H9 (cell line): ENCODE data around the gene ZNF37A. TPM values are rescaled to one million over a fixed set of nuclear protein-coding genes. Genes with fewer than 3 reads are reported as not detected.

Experiments used
- DNase-seq: peaks from one replicate; pipeline ENCODE4 v3.0.0-alpha.2; 2017
- H2AFZ ChIP-seq: one replicate; pipeline ENCODE4 v1.6.1; 2013; ENCODE audit warnings: mild to moderate bottlenecking, low read length, control low read depth, moderate library complexity
- H2AK5ac ChIP-seq: 2 replicates; pipeline ENCODE4 v1.6.1; 2013; ENCODE audit warnings: low read length, control low read depth, mixed read lengths; ENCODE audit not compliant: insufficient read length
- H2BK120ac ChIP-seq: one replicate; pipeline ENCODE4 v1.6.1; 2013; ENCODE audit warnings: low read depth, mild to moderate bottlenecking, low read length, control low read depth, inconsistent platforms; ENCODE audit not compliant: poor library complexity, severe bottlenecking
- H2BK12ac ChIP-seq: 2 replicates; pipeline ENCODE4 v1.6.1; 2013; ENCODE audit warnings: low read length, control low read depth, mixed read lengths, low read depth; ENCODE audit not compliant: insufficient read length
- H2BK15ac ChIP-seq: 2 replicates; pipeline ENCODE4 v1.6.1; 2013; ENCODE audit warnings: low read depth, low read length, control low read depth
- H2BK20ac ChIP-seq: one replicate; pipeline ENCODE4 v1.6.1; 2013; ENCODE audit warnings: low read depth, mild to moderate bottlenecking, low read length, control low read depth, inconsistent platforms; ENCODE audit not compliant: poor library complexity, severe bottlenecking
- H2BK5ac ChIP-seq: 2 replicates; pipeline ENCODE4 v1.6.1; 2013; ENCODE audit warnings: low read length, control low read depth, mixed read lengths; ENCODE audit not compliant: insufficient read length
- H3K14ac ChIP-seq: 2 replicates; pipeline ENCODE4 v1.6.1; 2013; ENCODE audit warnings: low read length, control low read depth; ENCODE audit not compliant: insufficient read depth
- H3K18ac ChIP-seq: 2 replicates; pipeline ENCODE4 v1.6.1; 2013; ENCODE audit warnings: low read depth, mild to moderate bottlenecking, mixed read lengths, low read length, control low read depth; ENCODE audit not compliant: insufficient read length
- H3K23ac ChIP-seq: 2 replicates; pipeline ENCODE4 v1.6.1; 2013; ENCODE audit warnings: low read length, control low read depth, mixed read lengths, low read depth; ENCODE audit not compliant: insufficient read length
- H3K23me2 ChIP-seq: 2 replicates; pipeline ENCODE4 v1.6.1; 2013; ENCODE audit warnings: low read depth, mild to moderate bottlenecking, mixed read lengths, low read length, control low read depth; ENCODE audit not compliant: insufficient read length, poor library complexity, severe bottlenecking
- H3K27ac ChIP-seq: 2 replicates; pipeline ENCODE4 v1.5.1; 2013; ENCODE audit warnings: low read length, control low read depth, mixed read lengths, low read depth; ENCODE audit not compliant: insufficient read length
- H3K27me3 ChIP-seq: 2 replicates; pipeline ENCODE4 v1.6.1; 2013; ENCODE audit warnings: low read length, control low read depth, inconsistent platforms; ENCODE audit not compliant: insufficient read depth
- H3K4ac ChIP-seq: 2 replicates; pipeline ENCODE4 v1.6.1; 2013; ENCODE audit warnings: low read depth, mild to moderate bottlenecking, control low read depth, inconsistent platforms, low read length, moderate library complexity
- H3K4me1 ChIP-seq: 2 replicates; pipeline ENCODE4 v1.6.1; 2013; ENCODE audit warnings: low read length, control low read depth, inconsistent platforms; ENCODE audit not compliant: insufficient read depth
- H3K4me2 ChIP-seq: 2 replicates; pipeline ENCODE4 v1.6.1; 2013; ENCODE audit warnings: low read length, control low read depth, mixed read lengths; ENCODE audit not compliant: insufficient read length, insufficient read depth
- H3K56ac ChIP-seq: 2 replicates; pipeline ENCODE4 v1.6.1; 2013; ENCODE audit warnings: low read depth, mild to moderate bottlenecking, mixed read lengths, low read length, control low read depth; ENCODE audit not compliant: insufficient read length
- H3K79me1 ChIP-seq: 2 replicates; pipeline ENCODE4 v1.6.1; 2013; ENCODE audit warnings: low read depth, mild to moderate bottlenecking, moderate library complexity, low read length, control low read depth, inconsistent platforms; ENCODE audit not compliant: insufficient read depth, poor library complexity, severe bottlenecking
- H3K79me2 ChIP-seq: 2 replicates; pipeline ENCODE4 v1.6.1; 2013; ENCODE audit warnings: low read length, control low read depth, inconsistent platforms; ENCODE audit not compliant: insufficient read depth
- H3K9ac ChIP-seq: 2 replicates; pipeline ENCODE4 v1.6.1; 2013; ENCODE audit warnings: low read length, control low read depth, mixed read lengths; ENCODE audit not compliant: insufficient read length; ENCODE audit errors: extremely low read depth
- H3K9me3 ChIP-seq: one replicate; pipeline ENCODE4 v1.6.1; 2013; ENCODE audit warnings: low read depth, low read length, inconsistent platforms; ENCODE audit not compliant: control insufficient read depth
- H3T11ph ChIP-seq: one replicate; pipeline ENCODE4 v1.6.1; 2013; ENCODE audit warnings: mild to moderate bottlenecking, low read length, control low read depth, inconsistent platforms
- H4K20me1 ChIP-seq: one replicate; pipeline ENCODE4 v1.6.1; 2013; ENCODE audit not compliant: control insufficient read depth, insufficient read length, insufficient read depth
- H4K5ac ChIP-seq: 2 replicates; pipeline ENCODE4 v1.6.1; 2013; ENCODE audit warnings: low read depth, mild to moderate bottlenecking, mixed read lengths, low read length, control low read depth; ENCODE audit not compliant: insufficient read length
- H4K8ac ChIP-seq: replicated peaks from 2 replicates; pipeline ENCODE4 v1.6.1; 2013; ENCODE audit warnings: low read length, control low read depth, mixed read lengths, low read depth; ENCODE audit not compliant: insufficient read length
- H4K91ac ChIP-seq: 2 replicates; pipeline ENCODE4 v1.6.1; 2013; ENCODE audit warnings: low read depth, mild to moderate bottlenecking, moderate library complexity, mixed read lengths, low read length, control low read depth; ENCODE audit not compliant: insufficient read length
- H3K27ac Mint-ChIP-seq, 3 experiments: 2 replicates in 2 of 3; 3 replicates in 1 of 3; pipeline ENCODE4 v1.8.0; 2020 to 2021; ENCODE audit warnings: mixed read lengths in 3 of 3, mild to moderate bottlenecking in 1 of 3, moderate library complexity in 1 of 3
- H3K27me3 Mint-ChIP-seq: 2 replicates; pipeline ENCODE4 v1.8.0; 2021; ENCODE audit warnings: low read depth, mild to moderate bottlenecking, moderate library complexity, mixed read lengths
- H3K36me3 Mint-ChIP-seq, 3 experiments: 2 replicates in 2 of 3; 3 replicates in 1 of 3; pipeline ENCODE4 v1.8.0; 2020 to 2021; ENCODE audit warnings: low read depth in 3 of 3, mixed read lengths in 3 of 3; ENCODE audit not compliant: insufficient read depth in 1 of 3
- H3K4me1 Mint-ChIP-seq, 2 experiments: 2 replicates each; pipeline ENCODE4 v1.8.0; 2020; ENCODE audit warnings: mixed read lengths in 2 of 2
- H3K4me3 Mint-ChIP-seq, 2 experiments: 2 replicates in 1 of 2; 3 replicates in 1 of 2; pipeline ENCODE4 v1.8.0; 2020 to 2021; ENCODE audit warnings: mild to moderate bottlenecking in 2 of 2, mixed read lengths in 2 of 2, moderate library complexity in 1 of 2
- H3K9me3 Mint-ChIP-seq, 2 experiments: 2 replicates in 1 of 2; 3 replicates in 1 of 2; pipeline ENCODE4 v1.8.0; 2020; ENCODE audit warnings: mild to moderate bottlenecking in 2 of 2, mixed read lengths in 2 of 2, moderate library complexity in 1 of 2
- CTCF ChIP-seq: fragments of 200-600 bp; sonication (generic); conservative IDR thresholded peaks from 3 replicates; pipeline ENCODE4 v1.8.0; 2021; ENCODE audit warnings: antibody characterized with exemption, mild to moderate bottlenecking
- WGBS: extraction: QIAGEN DNeasy Blood & Tissue Kit; methylation state at CpG from one replicate; pipeline ENCODE4 v1.1.7; 2013; ENCODE audit warnings: missing lambda C conversion rate, low lambda C conversion rate, mixed read lengths; ENCODE audit not compliant: insufficient read length; ENCODE audit errors: extremely low coverage; 5-methylcytosine and 5-hydroxymethylcytosine counted together
- total RNA-seq: library from RNA; stranded (reverse); gene quantifications from 2 replicates; pipeline ENCODE4 v1.2.1, GENCODE V29; 2021

Gene ZNF37A
- total RNA-seq, 1 experiment from 2014 or later = 9.5 TPM

- H4K5ac ChIP-seq = no peak overlapping the region
- H3K79me2 ChIP-seq = no peaks in the 10 kb centered on the region
- peaks cover 23% of the 10 kb centered on the region for H3K9me3 ChIP-seq
- no peak overlapping the region for H3K27ac ChIP-seq
- peaks cover 71 to 77% of the 10 kb centered on the region in 2 experiments for H3K9me3 Mint-ChIP-seq
- H3K27ac Mint-ChIP-seq = no peak overlapping the region
- H3K4me3 Mint-ChIP-seq = no peak overlapping the region
- no CpG with 5 or more reads among the region's 1 CpG for WGBS
- H3K4ac ChIP-seq = no peak overlapping the region
- H3T11ph ChIP-seq = no peak overlapping the region
- H2BK15ac ChIP-seq = no peak overlapping the region
- H4K20me1 ChIP-seq = no peaks in the 10 kb centered on the region
- H3K23me2 ChIP-seq = no peaks in the 10 kb centered on the region
- DNase-seq = no peak
- no peak overlapping the region for H4K91ac ChIP-seq
- no peak overlapping the region for H3K9ac ChIP-seq
- H3K4me2 ChIP-seq = no peak overlapping the region
- no peak overlapping the region for H3K18ac ChIP-seq
- H3K79me1 ChIP-seq = no peaks in the 10 kb centered on the region
- no peak overlapping the region for H3K56ac ChIP-seq
- H2AFZ ChIP-seq = no peak overlapping the region
- no peaks in the 10 kb centered on the region for H3K27me3 Mint-ChIP-seq
- H3K23ac ChIP-seq = no peak overlapping the region
- no peak overlapping the region for H2BK12ac ChIP-seq
- H2BK5ac ChIP-seq = no peak overlapping the region
- no peak overlapping the region for H2BK20ac ChIP-seq
- H3K4me1 Mint-ChIP-seq = no peaks in the 10 kb centered on the region
- TF ChIP-seq CTCF = no peak
- H2BK120ac ChIP-seq = no peak overlapping the region
- H3K4me1 ChIP-seq = no peaks in the 10 kb centered on the region
- H3K36me3 Mint-ChIP-seq = peaks cover 77 to 88% (median 88%) of the 10 kb centered on the region in 3 experiments
- no peak overlapping the region for H2AK5ac ChIP-seq
- no peak overlapping the region for H3K14ac ChIP-seq
- no peaks in the 10 kb centered on the region for H3K27me3 ChIP-seq
- no peak overlapping the region for H4K8ac ChIP-seq
These were observed 43.9 kb upstream of the ZNF37A start for GRCh38 chr10:38050212-38050611.
